Parathyroid adenoma (tissue), 2 donors: Measurements from ENCODE around the gene ERMARD.
A peak's percentile ranks its signal among the peaks of the same experiment; 100 is the strongest.

ENCODE experiments used
- H2AFZ ChIP-seq: fragments of 300-600 bp; sonication (generic); one replicate; pipeline ENCODE4 v1.7.0; 2017; ENCODE audit warnings: antibody characterized with exemption, mild to moderate bottlenecking
- H3K27ac ChIP-seq: fragments of 300-600 bp; sonication (generic); one replicate; pipeline ENCODE4 v1.7.0; 2017
- H3K27me3 ChIP-seq: fragments of 300-600 bp; sonication (generic); one replicate; pipeline ENCODE4 v1.7.0; 2017; ENCODE audit warnings: low read length; ENCODE audit not compliant: control insufficient read depth, insufficient read depth
- H3K36me3 ChIP-seq: fragments of 300-600 bp; sonication (generic); one replicate; pipeline ENCODE4 v1.7.0; 2017; ENCODE audit warnings: low read length; ENCODE audit not compliant: control insufficient read depth, insufficient read depth
- H3K4me1 ChIP-seq: fragments of 300-600 bp; sonication (generic); one replicate; pipeline ENCODE4 v1.7.0; 2017; ENCODE audit warnings: control low read depth
- H3K4me2 ChIP-seq: fragments of 300-600 bp; sonication (generic); one replicate; pipeline ENCODE4 v1.7.0; 2017; ENCODE audit warnings: low read length
- H3K4me3 ChIP-seq: fragments of 300-600 bp; sonication (generic); one replicate; pipeline ENCODE4 v1.7.0; 2017; ENCODE audit warnings: low read depth, low read length
- H3K79me2 ChIP-seq: fragments of 300-600 bp; sonication (generic); one replicate; pipeline ENCODE4 v1.7.0; 2017; ENCODE audit warnings: control low read depth
- H3K9ac ChIP-seq: fragments of 300-600 bp; sonication (generic); one replicate; pipeline ENCODE4 v1.7.0; 2017; ENCODE audit warnings: mild to moderate bottlenecking
- H3K9me3 ChIP-seq: fragments of 300-600 bp; sonication (generic); one replicate; pipeline ENCODE4 v1.7.0; 2017; ENCODE audit warnings: low read length; ENCODE audit not compliant: control insufficient read depth
- CTCF ChIP-seq: fragments of 300-600 bp; sonication (generic); IDR thresholded peaks from one replicate; pipeline ENCODE4 v1.7.0; 2017; ENCODE audit warnings: antibody characterized with exemption, mild to moderate bottlenecking
- donor health status: primary hyperparathyroidism.

Gene ERMARD

DNA sequence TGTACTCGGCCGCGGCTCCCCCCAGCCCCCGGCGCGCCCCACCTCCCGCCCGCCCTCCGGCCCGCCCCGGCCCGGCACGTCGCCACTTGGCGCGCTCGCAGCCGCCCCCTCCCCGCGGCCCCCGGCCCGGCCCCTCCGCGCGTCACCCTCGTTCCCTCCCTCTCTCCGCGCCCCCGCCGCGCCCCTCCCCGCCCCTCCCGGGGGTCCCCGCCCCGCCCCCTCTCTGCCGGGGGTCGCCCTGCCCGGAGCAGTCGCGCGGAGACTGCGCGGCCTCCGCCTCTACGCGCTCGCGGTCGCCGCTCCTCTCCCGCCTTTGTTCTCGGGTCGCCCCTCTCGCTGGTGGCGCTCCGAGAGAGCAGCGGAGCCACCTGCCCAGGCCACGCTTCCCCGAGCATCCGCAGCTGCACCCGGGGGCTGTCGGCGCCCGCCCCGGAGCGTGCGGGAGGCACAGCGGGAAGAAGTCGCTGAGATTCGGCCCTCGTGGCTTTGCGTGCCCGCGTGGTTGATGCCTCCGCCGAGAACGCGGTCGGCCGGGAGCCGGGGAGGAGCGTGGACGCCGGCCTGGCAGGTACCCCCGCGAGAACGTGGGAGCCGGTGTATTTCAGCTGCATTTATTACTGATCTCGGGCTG, 26.8 kb upstream of the ERMARD start, which contains the start of gene PHF10:
TSS of gene PHF10 (minus strand) at position 7 of the 631 bp plus-strand sequence. CDS start 569 bp downstream, outside the sequence.
- H2AFZ ChIP-seq = peak within 1 kb of the TSS; percentile 82

DNA sequence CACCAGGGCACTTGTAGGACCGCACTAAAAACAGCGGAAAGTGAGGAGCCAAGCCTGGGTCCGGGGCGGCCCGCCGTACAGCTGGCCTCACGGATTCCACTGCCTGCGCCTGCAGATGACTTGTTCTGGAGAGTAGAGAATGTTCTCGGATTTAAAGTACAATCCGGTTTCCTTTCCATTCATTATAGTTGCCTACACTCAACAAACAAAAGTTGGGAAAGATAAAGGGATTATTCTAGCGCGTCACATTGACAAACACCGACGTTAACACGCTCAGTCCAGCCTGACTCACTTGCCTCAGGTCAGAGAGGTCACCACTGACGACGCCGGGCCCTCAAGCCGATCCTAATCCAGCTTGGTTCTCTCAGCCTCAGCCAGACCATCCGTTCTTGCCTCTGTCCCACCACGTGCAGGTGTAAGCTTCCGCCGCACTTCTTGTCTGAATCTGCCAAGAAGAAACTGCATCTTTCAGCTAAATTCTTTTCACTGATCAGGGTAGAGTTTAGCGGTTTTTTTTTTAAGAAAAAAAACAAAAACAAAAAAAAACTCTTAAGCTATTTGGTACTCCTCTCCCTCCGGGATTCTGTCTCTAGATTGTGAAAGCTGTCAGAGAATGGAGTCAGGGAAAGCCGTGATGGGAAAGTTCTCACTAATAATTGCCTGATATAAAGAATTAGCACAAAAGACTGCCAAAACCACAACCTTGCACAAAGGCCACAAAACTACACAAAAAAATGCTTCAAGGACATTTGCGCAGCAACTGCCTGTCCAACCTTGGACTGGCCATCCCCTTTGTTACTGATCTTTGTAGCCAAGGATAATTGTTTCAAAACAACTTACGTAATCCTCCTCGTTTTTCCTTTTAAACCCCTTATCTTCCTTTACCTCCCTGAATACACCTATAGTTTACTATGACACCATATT, 26.0 kb upstream of the ERMARD start:
- TF ChIP-seq CTCF = no peak
- H3K4me2 ChIP-seq = peak overlapping the region; percentile 77
- no peak overlapping the region for H3K9ac ChIP-seq
- no peaks in the 10 kb centered on the region for H3K9me3 ChIP-seq
- H3K79me2 ChIP-seq = peaks cover 4% of the 10 kb centered on the region
- H3K4me3 ChIP-seq = peak overlapping the region; percentile 62
- H3K36me3 ChIP-seq = no peaks in the 10 kb centered on the region
- peaks cover 10% of the 10 kb centered on the region for H3K4me1 ChIP-seq
- no peaks in the 10 kb centered on the region for H3K27me3 ChIP-seq
- peak overlapping the region; percentile 81 for H3K27ac ChIP-seq
- H2AFZ ChIP-seq = peak overlapping the region; percentile 82

More for the DNA sequence above, 26.8 kb upstream of the ERMARD start, which contains the start of gene PHF10:
- Histone ChIP-seq H3K79me2 (peaks cover 4% of the 10 kb centered on the region), H3K4me3 (peak within 1 kb of the TSS; percentile 62), H3K4me2 (peak within 1 kb of the TSS; percentile 86), H3K9ac (peak within 1 kb of the TSS; percentile 14), H3K36me3 (no peaks in the 10 kb centered on the region), H3K4me1 (peaks cover 10% of the 10 kb centered on the region), H3K27ac (peak within 1 kb of the TSS; percentile 81), H3K9me3 (no peaks in the 10 kb centered on the region), H3K27me3 (no peaks in the 10 kb centered on the region)
- TF ChIP-seq CTCF = no peak

DNA sequence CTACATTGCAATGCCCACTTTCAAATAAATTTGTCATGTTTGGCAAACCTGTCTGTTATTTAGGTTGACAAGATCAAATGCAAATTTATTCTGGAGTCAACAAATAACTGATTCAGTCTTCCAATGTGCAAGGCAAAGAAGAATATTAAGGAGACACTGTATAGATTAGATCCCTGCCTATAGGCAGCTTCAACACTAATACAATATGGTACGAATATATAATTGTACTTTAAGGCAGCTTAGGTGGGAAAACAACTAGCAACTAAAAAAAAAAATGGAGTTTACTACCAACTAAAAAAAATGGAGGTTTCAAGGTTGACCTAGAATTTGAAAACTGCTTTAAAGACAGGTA, 25.4 kb upstream of the ERMARD start:
- Histone ChIP-seq H3K4me1 (peaks cover 10% of the 10 kb centered on the region), H2AFZ (peak overlapping the region; percentile 82), H3K9ac (no peak overlapping the region), H3K4me2 (no peak overlapping the region), H3K9me3 (no peaks in the 10 kb centered on the region), H3K27me3 (no peaks in the 10 kb centered on the region), H3K79me2 (peaks cover 4% of the 10 kb centered on the region), H3K36me3 (no peaks in the 10 kb centered on the region), H3K4me3 (no peak overlapping the region), H3K27ac (peak overlapping the region; percentile 81)
- TF ChIP-seq CTCF = no peak

DNA sequence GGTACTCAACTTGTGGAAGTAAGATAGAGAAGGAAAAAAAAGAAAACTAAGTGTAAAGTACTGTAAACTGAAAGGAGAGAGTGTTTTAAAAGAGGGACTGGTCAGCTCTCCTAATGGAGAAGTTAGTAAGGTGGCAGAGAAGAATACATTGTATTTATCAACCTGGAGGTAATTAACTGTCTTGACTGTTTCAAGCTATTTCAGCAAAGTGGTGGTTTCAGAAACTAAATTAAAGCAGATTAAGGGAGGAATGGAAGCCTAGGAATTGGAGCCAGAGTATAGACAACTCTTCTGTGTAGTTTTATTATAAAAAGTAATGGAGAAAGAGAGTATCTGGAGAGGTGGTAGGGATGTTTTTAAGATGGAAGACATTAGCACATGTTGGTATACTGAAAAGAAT, 24.5 kb upstream of the ERMARD start:
- H3K4me2 ChIP-seq = no peak overlapping the region
- no peaks in the 10 kb centered on the region for H3K27me3 ChIP-seq
- peaks cover 10% of the 10 kb centered on the region for H3K4me1 ChIP-seq
- no peak overlapping the region for H3K27ac ChIP-seq
- no peak overlapping the region for H3K9ac ChIP-seq
- H3K36me3 ChIP-seq = no peaks in the 10 kb centered on the region
- no peaks in the 10 kb centered on the region for H3K79me2 ChIP-seq
- no peak overlapping the region for H3K4me3 ChIP-seq
- H3K9me3 ChIP-seq = no peaks in the 10 kb centered on the region
- no peak overlapping the region for H2AFZ ChIP-seq
- TF ChIP-seq CTCF = no peak
